K562 (cell line): ENCODE measurements around the gene MLH3. TPM values are rescaled to one million over a fixed set of nuclear protein-coding genes. Genes with fewer than 3 reads are reported as not detected.

Experiments
- ATAC-seq: fragments of 200-7000 bp; cut with Tn5 transposase; 3 replicates; pipeline ENCODE4 v1.9.1; 2020; ENCODE audit warnings: moderate library complexity
- BruUV-seq: library from RNA; stranded (reverse); fragments of 400-500 nt; replicated peaks from 2 replicates; lab custom pipeline; 2021; lab: Mats Ljungman, UMichigan
- CTCF ChIA-PET: fragments of 300-600 bp; formaldehyde crosslinking; extraction: SDS; loops from one replicate; lab custom pipeline; 2021; ENCODE audit warnings: low intra/inter-chr PET ratio; lab: Yijun Ruan, JAX
- POLR2A ChIA-PET: fragments of 300-600, 350-650 bp; sonication (Branson Sonifier 250); formaldehyde crosslinking; extraction: SDS; loops from one replicate; lab custom pipeline; 2021; ENCODE audit warnings: antibody characterized with exemption, inconsistent platforms; lab: Yijun Ruan, JAX
- DNase-seq, 4 experiments: peaks; one replicate each; pipeline versions ENCODE4 v3.0.0 to v3.0.0-alpha.2; 2011 to 2018; ENCODE audit warnings: low spot score in 3 of 4, mixed read lengths in 3 of 4; ENCODE audit errors: extremely low read depth in 1 of 4
- FAIRE-seq: peaks from 2 replicates; lab custom pipeline; 2011; peaks lifted over from hg19 to GRCh38; lab: Jason Lieb, UNC
- H2AFZ ChIP-seq: 2 replicates; pipeline ENCODE4 v1.6.0; 2011; ENCODE audit warnings: low read depth, low read length, control low read depth, inconsistent platforms
- H3K27ac ChIP-seq: fragments of 200-600 bp; 3 replicates; pipeline ENCODE4 v1.8.0; 2011; ENCODE audit warnings: low read depth, mild to moderate bottlenecking, control low read depth, inconsistent platforms, low read length, moderate library complexity, mixed read lengths; ENCODE audit errors: extremely low read depth
- H3K27me3 ChIP-seq, 2 experiments: fragments of 300-600 bp in 1 of 2; 2 replicates in 1 of 2; 3 replicates in 1 of 2; pipeline versions ENCODE4 v1.6.0 to v1.8.0; 2011; ENCODE audit warnings: inconsistent platforms in 2 of 2, low read length in 2 of 2, mild to moderate bottlenecking in 1 of 2, mixed read lengths in 1 of 2, moderate library complexity in 1 of 2; ENCODE audit not compliant: control insufficient read depth in 2 of 2, insufficient read depth in 2 of 2
- H3K36me3 ChIP-seq: fragments of 300-600 bp; 3 replicates; pipeline ENCODE4 v1.8.0; 2011; ENCODE audit warnings: mild to moderate bottlenecking, low read length, inconsistent platforms; ENCODE audit not compliant: control insufficient read depth, insufficient read depth
- H3K4me1 ChIP-seq, 2 experiments: fragments of 200-600 bp in 1 of 2; replicated peaks in 1 of 2; 2 replicates in 1 of 2; 3 replicates in 1 of 2; pipeline versions ENCODE4 v1.5.1 to v1.8.0; 2011; ENCODE audit warnings: inconsistent platforms in 2 of 2, low read length in 2 of 2, mild to moderate bottlenecking in 1 of 2, mixed read lengths in 1 of 2, moderate library complexity in 1 of 2; ENCODE audit not compliant: control insufficient read depth in 2 of 2, insufficient read depth in 2 of 2
- H3K4me2 ChIP-seq: 2 replicates; pipeline ENCODE4 v1.6.1; 2011; ENCODE audit warnings: low read length, control low read depth, inconsistent platforms, mixed read lengths; ENCODE audit not compliant: insufficient read depth
- H3K4me3 ChIP-seq: fragments of 200-600 bp; sonication (generic), shearing (Covaris generic); 2 replicates; pipeline ENCODE4 v1.5.1; 2016; ENCODE audit warnings: control low read depth, inconsistent platforms
- H3K79me2 ChIP-seq: fragments of 200-600 bp; 3 replicates; pipeline ENCODE4 v1.8.0; 2011; ENCODE audit warnings: low read length, inconsistent platforms; ENCODE audit not compliant: control insufficient read depth, insufficient read depth
- H3K9ac ChIP-seq, 2 experiments: 2 replicates each; pipeline versions ENCODE4 v1.6.0 to v1.6.1; 2011; ENCODE audit warnings: low read depth in 2 of 2, low read length in 2 of 2, control low read depth in 1 of 2, inconsistent platforms in 1 of 2, mild to moderate bottlenecking in 1 of 2, mixed read lengths in 1 of 2; ENCODE audit not compliant: insufficient read depth in 1 of 2
- H3K9me1 ChIP-seq: one replicate; pipeline ENCODE4 v1.6.0; 2011; ENCODE audit warnings: inconsistent platforms, mild to moderate bottlenecking, low read length, moderate library complexity; ENCODE audit not compliant: control insufficient read depth, insufficient read depth
- H3K9me3 ChIP-seq: replicated peaks from 2 replicates; pipeline ENCODE4 v1.5.1; 2011; ENCODE audit warnings: low read depth, low read length, inconsistent platforms; ENCODE audit not compliant: control insufficient read depth, insufficient read depth
- H4K20me1 ChIP-seq: replicated peaks from 2 replicates; pipeline ENCODE4 v1.6.1; 2011; ENCODE audit warnings: low read length, inconsistent platforms, mixed read lengths; ENCODE audit not compliant: control insufficient read depth, insufficient read depth
- BRCA1 ChIP-seq, 2 experiments: fragments of 450-650 bp in 1 of 2; sonication (generic) in 1 of 2; formaldehyde crosslinking in 1 of 2; IDR thresholded peaks; 2 replicates each; pipeline versions ENCODE4 v1.5.0 to v1.6.1; 2017 to 2020; ENCODE audit warnings: mild to moderate bottlenecking in 1 of 2, missing genetic modification reagents in 1 of 2
- CREM ChIP-seq: IDR thresholded peaks from 2 replicates; pipeline ENCODE4 v1.6.1; 2014; ENCODE audit warnings: antibody characterized with exemption, low read depth
- CUX1 ChIP-seq: fragments of 200-800 bp; sonication (Bioruptor generic); IDR thresholded peaks from 2 replicates; pipeline ENCODE4 v1.6.1; 2016; ENCODE audit warnings: missing genetic modification characterization, missing compliant biosample characterization
- ESRRA ChIP-seq: fragments of 450-650 bp; IDR thresholded peaks from 2 replicates; pipeline ENCODE4 v1.6.1; 2014; ENCODE audit warnings: low read depth, mild to moderate bottlenecking, moderate library complexity, borderline replicate concordance
- HCFC1 ChIP-seq: IDR thresholded peaks from 2 replicates; pipeline ENCODE4 v1.6.1; 2012; ENCODE audit warnings: low read depth, low read length, improper control_type of control experiment
- NR2C2 ChIP-seq, 2 experiments: fragments of 200-800 bp in 1 of 2; sonication (Bioruptor generic) in 1 of 2; sonication (generic) in 1 of 2; formaldehyde crosslinking in 1 of 2; IDR thresholded peaks; 2 replicates each; pipeline versions ENCODE4 v1.6.1 to v1.8.0; 2016 to 2022; ENCODE audit warnings: mild to moderate bottlenecking in 1 of 2, missing compliant biosample characterization in 1 of 2, missing genetic modification characterization in 1 of 2, missing genetic modification reagents in 1 of 2
- RAD51 ChIP-seq: fragments of 450-650 bp; IDR thresholded peaks from 2 replicates; pipeline ENCODE4 v1.7.1; 2016; ENCODE audit warnings: low read depth, mild to moderate bottlenecking, borderline replicate concordance
- TEAD2 ChIP-seq: fragments of 450-650 bp; IDR thresholded peaks from 2 replicates; pipeline ENCODE4 v1.6.1; 2016; ENCODE audit warnings: missing genetic modification characterization, control low read depth, missing compliant biosample characterization
- USF2 ChIP-seq: sonication (generic); formaldehyde crosslinking; IDR thresholded peaks from 2 replicates; pipeline ENCODE4 v1.5.0; 2020; ENCODE audit warnings: missing genetic modification reagents
- WGBS: fragments of 100-300 bp; shearing (Covaris generic); methylation state at CpG from one replicate; pipeline ENCODE4 v1.1.6; 2016; ENCODE audit warnings: low coverage, mixed read lengths; ENCODE audit not compliant: insufficient coverage; ENCODE audit errors: missing lambda C conversion rate; 5-methylcytosine and 5-hydroxymethylcytosine counted together
- in situ Hi-C: fragments of 300-500 bp; cut with MboI; formaldehyde crosslinking; loops from 4 replicates; pipeline ENCODE4 v1.15.0; 2018; ENCODE audit warnings: inconsistent platforms, mixed read lengths
- intact Hi-C: fragments of 100-400 bp; cut with micrococcal nuclease; formaldehyde crosslinking; loops from 2 replicates; pipeline ENCODE4 v1.14.2; 2022
- polyA plus RNA-seq, 8 experiments: library from polyadenylated mRNA; depleted of rRNA in 4 of 8; stranded (reverse) in 5 of 8; unstranded in 3 of 8; fragments of >200 nt; fragmentation: Nextera tagmentation in 2 of 8; fragmentation: Illumina TruSeq in 1 of 8; extraction: Ambion mirVana in 2 of 8; extraction: Trizol in 1 of 8; gene quantifications; 2 replicates each; pipeline versions ENCODE4 v1.2.1 to v1.2.3, GENCODE V29; 2011 to 2014; ENCODE audit warnings: inconsistent platforms in 1 of 8, missing spikeins in 1 of 8
- total RNA-seq, 7 experiments: library from RNA; depleted of rRNA in 6 of 7; stranded (reverse); fragments of >200 nt in 6 of 7; fragmentation: Illumina TruSeq in 2 of 7; extraction: Trizol in 2 of 7; gene quantifications; 2 replicates each; pipeline versions ENCODE4 v1.2.1 to v1.2.3, GENCODE V29; 2011 to 2021; ENCODE audit warnings: low replicate concordance in 1 of 7

The MLH3 gene
- total and polyA plus RNA-seq, 9 of the 15 experiments (the other 6 are each of a cell fraction or from before 2014, with no cell fraction given), result 5.9 to 15.3 (median 10.7) TPM

GRCh38 chr14:74988993-74989392 lies 62.3 kb downstream of the MLH3 start:
- H3K36me3 ChIP-seq, result no peaks in the 10 kb centered on the region
- no peaks in the 10 kb centered on the region for H3K9me3 ChIP-seq
- no peaks in the 10 kb centered on the region for H3K27me3 ChIP-seq
- TF ChIP-seq RAD51 (peak; percentile 23; the same call in 1 of the 2 replicates), HCFC1 (0 out of 2 replicates have a peak, but pooled peaks have one; percentile 36), CREM (no peak), USF2 (CRISPR knock-in tag) (peak; percentile 39; the same call in 1 of the 2 replicates)
- TF ChIP-seq, all 486 proteins: peak for 3
- WGBS, result 29% methylated on average over 1 of the region's 1 CpG
- no peak overlapping the region for H3K4me3 ChIP-seq
- in situ Hi-C loops, result no loop called here
- ATAC-seq, result peak; percentile 47; the same call in 1 of the 3 replicates
- intact Hi-C loops, result no loop called here
- ChIA-PET POLR2A (no interaction called here), CTCF (no interaction called here)
- no peaks in the 10 kb centered on the region for H3K9me1 ChIP-seq
- no peak overlapping the region for H3K9ac ChIP-seq
- BruUV-seq, result no TSS peak
- H3K4me2 ChIP-seq, result no peak overlapping the region
- peak in 1 of 4 experiments; percentile 1 for DNase-seq
- no peaks in the 10 kb centered on the region for H3K79me2 ChIP-seq
- FAIRE-seq, result no peak
- H3K4me1 ChIP-seq, result peaks cover 0 to 8% of the 10 kb centered on the region in 2 experiments; a peak in 2 of 5 replicates
- 0 out of 2 replicates have a peak overlapping the region, but pooled peaks have one; percentile 1 for H2AFZ ChIP-seq
- H4K20me1 ChIP-seq, result no peaks in the 10 kb centered on the region
- no peak overlapping the region for H3K27ac ChIP-seq

GRCh38 chr14:74988131-74988530 lies 63.1 kb downstream of the MLH3 start:
- H2AFZ ChIP-seq, result no peak overlapping the region
- no peaks in the 10 kb centered on the region for H3K9me3 ChIP-seq
- ATAC-seq, result no peak
- no peak overlapping the region for H3K4me2 ChIP-seq
- intact Hi-C loops (no loop called here), in situ Hi-C loops (no loop called here)
- no peaks in the 10 kb centered on the region for H3K79me2 ChIP-seq
- no peaks in the 10 kb centered on the region for H3K36me3 ChIP-seq
- no peak overlapping the region for H3K4me3 ChIP-seq
- POLR2A ChIA-PET, result interaction anchor here (0.7 to 1.0 kb wide), 2 partner anchors 12 to 445 kb away, joined by 3 read pairs; no protein-coding TSS in a partner anchor
- no peak overlapping the region for H3K27ac ChIP-seq
- no peaks in the 10 kb centered on the region for H4K20me1 ChIP-seq
- no peak overlapping the region for H3K9ac ChIP-seq
- peak in 1 of 4 experiments; percentile 1 for DNase-seq
- no peaks in the 10 kb centered on the region for H3K27me3 ChIP-seq
- no peak for FAIRE-seq
- H3K9me1 ChIP-seq, result no peaks in the 10 kb centered on the region
- no TSS peak for BruUV-seq
- 42% methylated on average over 4 of the region's 4 CpGs for WGBS
- CTCF ChIA-PET, result no interaction called here
- H3K4me1 ChIP-seq, result peaks cover 0 to 8% of the 10 kb centered on the region in 2 experiments; a peak in 2 of 5 replicates
- no peak for TF ChIP-seq TEAD2 (tag)
- no peak for TF ChIP-seq NR2C2 (CRISPR knock-in tag; IDR thresholded peaks at IDR 0.05)
- TF ChIP-seq NR2C2 (tag; IDR thresholded peaks at IDR 0.05), result no peak
- no peak for TF ChIP-seq BRCA1 (IDR thresholded peaks at IDR 0.05)
- TF ChIP-seq BRCA1 (CRISPR knock-in tag; IDR thresholded peaks at IDR 0.05), result no peak
- TF ChIP-seq ESRRA, result no peak
- TF ChIP-seq CUX1 (CRISPR knock-in tag), result no peak
